ENCODE data around the gene LRFN2. TPM values are rescaled to one million over a fixed set of nuclear protein-coding genes. Genes with fewer than 3 reads are reported as not detected.

Gene LRFN2
- total and polyA plus RNA-seq, 4 donors: 0.01 to 0.06 TPM; not detected in 2

GRCh38 chr6:40532349-40533000 lies 54.7 kb downstream of the LRFN2 start:
- TF ChIP-seq, protein P1, sequence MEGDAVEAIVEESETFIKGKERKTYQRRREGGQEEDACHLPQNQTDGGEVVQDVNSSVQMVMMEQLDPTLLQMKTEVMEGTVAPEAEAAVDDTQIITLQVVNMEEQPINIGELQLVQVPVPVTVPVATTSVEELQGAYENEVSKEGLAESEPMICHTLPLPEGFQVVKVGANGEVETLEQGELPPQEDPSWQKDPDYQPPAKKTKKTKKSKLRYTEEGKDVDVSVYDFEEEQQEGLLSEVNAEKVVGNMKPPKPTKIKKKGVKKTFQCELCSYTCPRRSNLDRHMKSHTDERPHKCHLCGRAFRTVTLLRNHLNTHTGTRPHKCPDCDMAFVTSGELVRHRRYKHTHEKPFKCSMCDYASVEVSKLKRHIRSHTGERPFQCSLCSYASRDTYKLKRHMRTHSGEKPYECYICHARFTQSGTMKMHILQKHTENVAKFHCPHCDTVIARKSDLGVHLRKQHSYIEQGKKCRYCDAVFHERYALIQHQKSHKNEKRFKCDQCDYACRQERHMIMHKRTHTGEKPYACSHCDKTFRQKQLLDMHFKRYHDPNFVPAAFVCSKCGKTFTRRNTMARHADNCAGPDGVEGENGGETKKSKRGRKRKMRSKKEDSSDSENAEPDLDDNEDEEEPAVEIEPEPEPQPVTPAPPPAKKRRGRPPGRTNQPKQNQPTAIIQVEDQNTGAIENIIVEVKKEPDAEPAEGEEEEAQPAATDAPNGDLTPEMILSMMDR (IDR thresholded peaks at IDR 0.05; ENCODE audit: control extremely low read depth, extremely low read depth): no peak
- no peak overlapping the region for H3K4me3 ChIP-seq
- WGBS, 2 donors: 86 to 91% methylated on average over 7 of the region's 7 CpGs
- no peaks in the 10 kb centered on the region for H3K27me3 ChIP-seq (ENCODE audit: control insufficient read depth in 3 of 3, insufficient read depth in 3 of 3, low read length in 2 of 3)
- H3K36me3 ChIP-seq (ENCODE audit: control insufficient read depth in 4 of 4, insufficient read depth in 4 of 4, low read length in 4 of 4): no peaks in the 10 kb centered on the region
- no peak for DNase-seq
- no peak for ATAC-seq (ENCODE audit: insufficient read depth, low FRiP score)
- H3K27ac ChIP-seq (ENCODE audit: low read depth in 1 of 2, low read length in 1 of 2): no peak overlapping the region
- H3K9ac ChIP-seq (ENCODE audit: insufficient read depth in 1 of 2, low read length in 2 of 2): no peak overlapping the region
- no peaks in the 10 kb centered on the region for H3K4me1 ChIP-seq (ENCODE audit: control insufficient read depth in 5 of 5, insufficient read depth in 5 of 5, low read length in 5 of 5)
- peaks cover 0 to 2% (median 0%) of the 10 kb centered on the region in 4 donors for H3K9me3 ChIP-seq (ENCODE audit: control insufficient read depth in 4 of 4, insufficient read depth in 3 of 4, low read length in 3 of 4)

- no peak for DNase-seq
- TF ChIP-seq, protein P1 (IDR thresholded peaks at IDR 0.05; ENCODE audit: control extremely low read depth, extremely low read depth): no peak
- Histone ChIP-seq H3K27me3 (ENCODE audit: control insufficient read depth in 3 of 3, insufficient read depth in 3 of 3, low read length in 2 of 3) (no peaks in the 10 kb centered on the region), H3K9ac (ENCODE audit: insufficient read depth in 1 of 2, low read length in 2 of 2) (no peak overlapping the region), H3K27ac (ENCODE audit: low read depth in 1 of 2, low read length in 1 of 2) (no peak overlapping the region), H3K4me1 (ENCODE audit: control insufficient read depth in 5 of 5, insufficient read depth in 5 of 5, low read length in 5 of 5) (no peaks in the 10 kb centered on the region), H3K36me3 (ENCODE audit: control insufficient read depth in 4 of 4, insufficient read depth in 4 of 4, low read length in 4 of 4) (no peaks in the 10 kb centered on the region), H3K4me3 (no peak overlapping the region), H3K9me3 (ENCODE audit: control insufficient read depth in 4 of 4, insufficient read depth in 3 of 4, low read length in 3 of 4) (peaks cover 0 to 2% (median 0%) of the 10 kb centered on the region in 4 donors)
- WGBS, 2 donors: 81 to 91% methylated on average over 5 of the region's 5 CpGs
- no peak for ATAC-seq (ENCODE audit: insufficient read depth, low FRiP score)
Observed at GRCh38 chr6:40529919-40530318, 57.2 kb downstream of the LRFN2 start.

- WGBS, 2 donors: 65 to 83% methylated on average over 4 of the region's 4 CpGs
- no peaks in the 10 kb centered on the region for H3K27me3 ChIP-seq (ENCODE audit: control insufficient read depth in 3 of 3, insufficient read depth in 3 of 3, low read length in 2 of 3)
- peaks cover 0 to 2% (median 0%) of the 10 kb centered on the region in 4 donors for H3K9me3 ChIP-seq (ENCODE audit: control insufficient read depth in 4 of 4, insufficient read depth in 3 of 4, low read length in 3 of 4)
- TF ChIP-seq, protein P1 (IDR thresholded peaks at IDR 0.05; ENCODE audit: control extremely low read depth, extremely low read depth): no peak
- no peak overlapping the region for H3K27ac ChIP-seq (ENCODE audit: low read depth in 1 of 2, low read length in 1 of 2)
- H3K4me3 ChIP-seq: no peak overlapping the region
- H3K9ac ChIP-seq (ENCODE audit: insufficient read depth in 1 of 2, low read length in 2 of 2): no peak overlapping the region
- no peaks in the 10 kb centered on the region for H3K36me3 ChIP-seq (ENCODE audit: control insufficient read depth in 4 of 4, insufficient read depth in 4 of 4, low read length in 4 of 4)
- no peaks in the 10 kb centered on the region for H3K4me1 ChIP-seq (ENCODE audit: control insufficient read depth in 5 of 5, insufficient read depth in 5 of 5, low read length in 5 of 5)
- ATAC-seq (ENCODE audit: insufficient read depth, low FRiP score) (no peak), DNase-seq (no peak)
Observed at GRCh38 chr6:40529040-40529439, 58.1 kb downstream of the LRFN2 start.

- no peak for DNase-seq
- no peak for ATAC-seq (ENCODE audit: insufficient read depth, low FRiP score)
- no peaks in the 10 kb centered on the region for H3K27me3 ChIP-seq (ENCODE audit: control insufficient read depth in 3 of 3, insufficient read depth in 3 of 3, low read length in 2 of 3)
- peaks cover 0 to 2% (median 0%) of the 10 kb centered on the region in 4 donors for H3K9me3 ChIP-seq (ENCODE audit: control insufficient read depth in 4 of 4, insufficient read depth in 3 of 4, low read length in 3 of 4)
- H3K4me3 ChIP-seq: no peak overlapping the region
- WGBS, 2 donors: 84 to 96% methylated on average over 5 of the region's 5 CpGs
- no peaks in the 10 kb centered on the region for H3K36me3 ChIP-seq (ENCODE audit: control insufficient read depth in 4 of 4, insufficient read depth in 4 of 4, low read length in 4 of 4)
- no peak overlapping the region for H3K9ac ChIP-seq (ENCODE audit: insufficient read depth in 1 of 2, low read length in 2 of 2)
- TF ChIP-seq, protein P1 (IDR thresholded peaks at IDR 0.05; ENCODE audit: control extremely low read depth, extremely low read depth): no peak
- no peaks in the 10 kb centered on the region for H3K4me1 ChIP-seq (ENCODE audit: control insufficient read depth in 5 of 5, insufficient read depth in 5 of 5, low read length in 5 of 5)
- no peak overlapping the region for H3K27ac ChIP-seq (ENCODE audit: low read depth in 1 of 2, low read length in 1 of 2)
Observed at GRCh38 chr6:40528051-40528450, 59.1 kb downstream of the LRFN2 start.

All from lung (tissue), 12 donors.